ENCODE results near the gene RIPOR3.

Gene RIPOR3

DNA sequence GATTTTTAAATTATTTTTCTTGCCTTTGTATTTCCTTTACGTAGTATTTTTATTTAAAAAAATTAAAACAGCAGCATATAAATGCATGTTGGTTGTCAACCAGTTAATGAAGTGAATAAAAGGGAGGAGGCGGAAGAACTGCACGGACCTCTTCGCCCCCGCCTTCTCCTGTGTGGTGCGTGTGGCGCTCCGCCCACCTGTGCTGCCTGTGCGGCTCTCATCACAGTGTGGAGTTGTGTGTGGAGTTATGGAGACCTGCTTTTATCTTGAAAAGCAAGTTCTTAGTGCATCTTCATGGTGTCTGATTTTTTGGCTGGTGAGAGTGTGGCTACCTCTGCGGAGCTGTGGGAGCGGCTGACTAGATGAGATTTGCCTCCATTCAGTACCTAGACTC, 122.8 kb downstream of the RIPOR3 start:
- Histone ChIP-seq H3K27ac (no peak overlapping the region), H3K4me3 (no peak overlapping the region)

DNA sequence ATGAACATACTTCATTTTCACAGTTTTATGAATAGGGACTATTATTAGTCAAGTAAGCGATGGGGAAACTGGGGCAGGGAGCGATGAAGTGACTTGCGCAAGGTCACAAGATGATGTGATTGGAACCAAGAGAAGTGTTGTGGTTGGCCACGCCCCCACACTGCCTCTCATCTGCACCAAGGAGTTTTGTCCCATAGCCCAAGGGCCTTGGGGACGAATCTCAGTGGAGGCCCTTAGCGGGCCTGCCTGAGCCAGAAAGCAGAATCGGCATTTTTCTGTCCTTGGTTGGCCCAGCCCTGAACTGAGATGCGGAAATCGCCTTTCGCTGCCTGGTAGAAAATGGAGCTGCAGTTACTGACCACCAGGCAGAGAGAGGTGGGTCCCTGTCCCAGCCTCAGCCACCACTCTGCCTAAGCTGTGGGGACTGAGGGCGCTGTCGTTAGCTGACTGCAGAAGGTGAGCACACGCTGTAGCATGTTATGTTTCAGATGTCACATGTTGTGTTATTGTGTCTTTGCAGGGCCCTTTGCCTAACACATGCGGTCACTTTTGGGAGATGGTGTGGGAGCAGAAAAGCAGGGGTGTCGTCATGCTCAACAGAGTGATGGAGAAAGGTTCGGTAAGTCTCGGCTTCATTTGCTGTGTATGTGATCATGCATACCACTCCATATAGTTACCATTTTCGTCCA, 123.3 kb downstream of the RIPOR3 start:
- no peak overlapping the region for H3K27ac ChIP-seq
- no peak overlapping the region for H3K4me3 ChIP-seq

DNA sequence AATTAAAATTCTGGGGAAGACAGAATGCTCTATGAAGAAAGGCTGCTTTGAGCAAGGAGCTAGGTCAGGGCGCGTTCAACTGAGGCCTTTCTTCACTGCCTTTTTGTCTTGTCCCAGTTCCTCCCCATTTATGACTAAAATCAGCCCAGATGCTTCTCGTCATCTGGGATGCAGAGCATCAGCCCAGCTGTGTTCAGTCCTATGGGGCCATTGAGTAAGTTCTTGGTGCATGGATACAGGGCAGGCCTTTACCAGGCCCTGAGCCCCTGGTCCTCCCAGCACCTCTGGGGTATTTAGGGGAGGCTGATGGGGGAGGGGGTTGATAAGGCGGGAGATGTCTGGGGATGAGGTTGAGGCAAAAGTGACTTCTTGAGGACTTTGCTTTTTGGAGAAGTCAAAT, 125.5 kb downstream of the RIPOR3 start:
- no peak overlapping the region for H3K4me3 ChIP-seq
- no peak overlapping the region for H3K27ac ChIP-seq

DNA sequence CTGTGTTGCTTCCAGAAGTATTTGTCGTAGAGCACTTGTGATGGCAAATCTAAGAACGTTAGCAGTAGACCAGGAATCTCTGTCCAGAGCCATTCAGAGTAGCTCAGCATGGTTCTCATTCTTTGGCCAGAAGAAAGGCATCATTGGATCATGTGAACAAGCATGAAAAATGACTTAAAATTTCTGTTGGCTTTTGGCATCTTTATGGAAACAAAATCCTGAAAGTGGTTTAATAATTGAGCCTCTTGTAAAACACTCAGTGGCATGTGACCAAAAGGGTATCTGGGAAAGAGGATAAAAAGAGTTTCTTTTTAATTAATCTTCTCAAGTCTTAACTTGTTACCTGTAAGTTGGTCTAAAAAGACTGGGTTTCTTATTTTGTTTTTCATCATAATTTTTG, 126.0 kb downstream of the RIPOR3 start:
- Histone ChIP-seq H3K27ac (no peak overlapping the region), H3K4me3 (no peak overlapping the region)

DNA sequence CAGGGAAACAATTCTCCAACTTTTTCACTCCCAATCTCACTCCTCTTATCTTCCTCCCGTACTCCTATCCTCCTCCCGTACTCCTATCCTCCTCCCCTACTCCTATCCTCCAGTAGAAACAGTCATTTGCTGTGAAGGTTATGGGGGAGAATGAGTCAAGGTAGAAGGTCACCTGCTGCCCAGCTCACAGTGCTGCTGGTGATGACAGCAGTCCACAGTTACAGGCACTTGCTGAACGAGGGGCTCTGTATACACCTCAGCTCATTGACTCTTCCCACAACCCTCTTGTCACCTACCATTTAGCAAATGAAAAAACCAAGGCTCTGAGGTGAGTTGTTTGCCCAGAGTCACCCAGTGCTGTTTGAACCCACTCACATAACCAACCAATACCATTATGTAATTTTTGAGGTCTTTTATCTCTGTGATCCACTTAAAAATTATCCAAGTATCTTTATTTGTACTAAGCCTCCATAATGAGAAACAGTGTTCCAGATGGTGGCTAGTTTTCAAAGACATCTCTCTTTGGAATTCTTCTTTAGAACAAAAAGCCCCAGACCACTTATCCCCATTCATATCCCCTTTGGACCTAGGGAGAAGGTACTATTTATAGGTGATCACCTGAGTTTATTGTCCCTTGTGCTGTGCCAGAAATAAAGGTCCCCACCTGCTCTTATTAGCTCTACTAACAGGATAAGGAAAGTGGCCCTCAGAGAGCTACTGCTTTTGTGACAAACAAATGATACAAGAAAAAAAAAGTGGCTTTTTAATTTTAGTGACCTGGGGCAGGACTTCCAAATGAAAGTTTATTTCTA, 128.0 kb downstream of the RIPOR3 start:
- H3K4me3 ChIP-seq: no peak overlapping the region
- H3K27ac ChIP-seq: peak overlapping the region in 1 of 21 experiments; percentile 31

DNA sequence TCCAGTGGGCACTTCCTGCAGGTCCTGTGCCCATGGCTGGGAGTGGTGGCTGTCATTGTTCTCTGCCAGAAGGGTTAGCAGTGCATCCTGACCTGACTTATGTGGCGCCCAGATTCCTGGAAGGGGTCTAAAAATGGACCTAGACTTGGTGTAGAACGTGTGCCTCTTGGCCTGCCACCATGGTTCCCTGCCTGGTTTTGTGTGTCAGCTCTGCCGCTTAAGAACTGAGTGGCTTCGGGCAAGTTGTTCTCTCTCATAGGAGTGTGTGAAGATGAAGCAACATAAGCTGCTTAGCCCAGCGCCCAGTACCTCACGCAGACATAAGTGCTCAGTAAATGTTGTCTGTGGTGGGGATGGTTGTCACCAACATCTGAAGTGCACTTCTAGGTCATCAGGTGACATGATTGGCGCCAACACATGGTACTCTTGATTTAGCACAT, 129.1 kb downstream of the RIPOR3 start:
- Histone ChIP-seq H3K27ac (peak overlapping the region in 10 of 21 experiments; percentile 18 to 84 (median 48)), H3K4me3 (no peak overlapping the region)

DNA sequence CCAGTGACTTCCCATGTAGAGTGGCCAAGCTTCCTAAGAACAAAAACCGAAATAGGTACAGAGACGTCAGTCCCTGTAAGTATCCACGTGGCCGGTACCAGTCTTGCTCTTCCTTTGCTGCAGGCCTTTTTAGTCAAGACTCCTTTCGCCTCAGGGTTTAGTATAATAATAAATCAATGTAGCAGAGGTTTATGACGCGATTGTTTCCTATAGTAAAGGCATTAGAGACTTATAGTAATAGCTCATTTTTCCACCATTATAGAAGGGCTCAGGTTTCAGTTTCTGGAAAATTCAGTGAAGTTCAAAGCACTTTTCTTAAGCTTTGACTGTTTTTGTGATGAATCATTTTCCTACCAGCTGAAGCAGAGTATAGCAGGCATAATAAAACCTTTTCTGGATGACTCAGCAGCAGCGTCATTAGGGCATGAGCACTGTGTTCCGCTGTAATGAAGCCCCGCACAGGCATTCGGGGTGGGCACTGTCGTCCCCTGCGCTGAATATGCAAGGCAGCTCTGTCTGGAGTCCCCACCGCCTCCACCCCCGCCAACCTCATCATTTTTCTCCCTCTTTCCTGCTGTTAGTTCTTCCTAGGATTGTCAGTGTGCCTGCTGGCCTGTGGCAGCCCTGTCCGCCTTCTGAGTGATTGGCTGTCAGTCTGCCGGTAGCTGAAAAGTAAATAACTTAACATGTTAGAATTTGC, 129.8 kb downstream of the RIPOR3 start:
- Histone ChIP-seq H3K4me3 (no peak overlapping the region), H3K27ac (peak overlapping the region in 14 of 21 experiments; percentile 26 to 84 (median 54))

DNA sequence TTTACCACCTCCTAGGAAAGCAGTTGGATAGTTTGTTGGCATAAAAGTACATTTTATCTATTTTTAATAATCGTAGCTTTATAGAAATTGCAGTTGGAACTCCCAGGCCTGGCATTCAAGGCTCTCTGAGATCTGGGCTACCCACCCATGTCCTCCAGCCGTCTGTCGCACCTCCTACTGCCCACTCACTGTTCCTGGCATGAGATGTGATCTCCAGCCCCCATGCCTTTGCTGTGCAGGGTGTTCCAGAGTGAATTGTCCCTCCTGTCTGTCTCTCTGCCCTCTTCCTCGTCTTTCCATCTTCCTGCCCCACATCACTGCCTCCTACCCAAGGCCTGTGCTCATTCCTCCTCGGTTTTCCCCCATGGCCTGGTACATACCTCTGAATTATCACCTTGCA, 130.5 kb downstream of the RIPOR3 start:
- no peak overlapping the region for H3K4me3 ChIP-seq
- H3K27ac ChIP-seq: peak overlapping the region in 12 of 21 experiments; percentile 26 to 84 (median 50)

DNA sequence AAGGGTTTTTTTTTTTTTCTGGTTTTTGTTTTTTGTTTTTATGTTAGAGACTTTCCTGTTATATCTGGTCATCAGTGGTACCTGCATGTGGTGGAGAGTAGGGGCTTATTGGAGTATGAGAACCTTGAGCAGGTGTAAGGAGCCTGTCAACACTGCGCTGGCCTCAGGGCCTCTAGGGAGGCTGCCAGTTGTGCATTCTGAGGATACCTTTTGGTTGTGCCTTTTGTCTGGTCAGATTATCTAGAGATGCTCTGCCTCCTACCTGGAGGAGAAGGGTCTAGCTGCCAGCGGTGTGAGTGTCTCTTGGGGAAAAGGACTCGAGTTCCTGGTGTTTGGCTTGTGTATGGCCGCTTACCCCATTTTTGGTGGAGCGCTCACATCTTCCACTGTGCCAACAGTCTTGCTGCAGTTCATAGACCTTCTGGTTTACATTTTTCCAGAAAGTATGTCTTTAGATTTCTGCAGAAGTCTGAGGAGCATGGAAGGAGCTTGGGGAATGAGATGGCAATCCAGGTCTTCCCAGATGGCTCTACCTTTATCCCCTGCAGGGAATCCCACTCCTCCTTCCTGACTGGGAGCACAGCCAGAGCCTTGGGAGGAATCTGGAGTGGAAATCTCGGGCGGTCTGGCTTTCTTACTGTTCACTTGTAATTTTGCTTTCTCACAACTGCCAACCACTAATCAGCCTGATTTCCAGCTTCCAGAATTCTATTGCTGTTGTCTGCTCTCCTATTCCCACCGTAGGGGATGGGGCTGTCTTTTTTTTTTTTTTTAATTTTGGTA, 131.3 kb downstream of the RIPOR3 start:
- Histone ChIP-seq H3K27ac (peak overlapping the region in 4 of 21 experiments; percentile 40 to 84 (median 66)), H3K4me3 (no peak overlapping the region)

DNA sequence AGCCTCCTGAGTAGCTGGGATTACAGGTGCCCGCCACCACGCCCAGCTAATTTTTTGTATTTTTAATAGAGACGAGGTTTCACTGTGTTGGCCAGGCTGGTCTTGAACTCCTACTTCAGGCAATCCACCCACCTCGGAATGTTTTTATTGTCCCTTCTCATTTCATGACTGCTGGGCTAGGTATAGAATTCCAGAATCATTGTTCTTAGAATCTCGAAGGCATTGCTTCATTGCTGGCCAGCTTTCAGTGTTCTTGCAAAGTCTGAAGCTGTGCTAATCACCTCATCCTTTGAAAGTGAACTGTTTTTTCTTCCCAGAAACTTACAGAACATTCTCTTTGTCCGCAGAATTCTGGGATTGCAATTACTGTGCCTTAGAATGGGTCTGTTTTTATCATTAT, 132.2 kb downstream of the RIPOR3 start:
- Histone ChIP-seq H3K4me3 (no peak overlapping the region), H3K27ac (no peak overlapping the region)

DNA sequence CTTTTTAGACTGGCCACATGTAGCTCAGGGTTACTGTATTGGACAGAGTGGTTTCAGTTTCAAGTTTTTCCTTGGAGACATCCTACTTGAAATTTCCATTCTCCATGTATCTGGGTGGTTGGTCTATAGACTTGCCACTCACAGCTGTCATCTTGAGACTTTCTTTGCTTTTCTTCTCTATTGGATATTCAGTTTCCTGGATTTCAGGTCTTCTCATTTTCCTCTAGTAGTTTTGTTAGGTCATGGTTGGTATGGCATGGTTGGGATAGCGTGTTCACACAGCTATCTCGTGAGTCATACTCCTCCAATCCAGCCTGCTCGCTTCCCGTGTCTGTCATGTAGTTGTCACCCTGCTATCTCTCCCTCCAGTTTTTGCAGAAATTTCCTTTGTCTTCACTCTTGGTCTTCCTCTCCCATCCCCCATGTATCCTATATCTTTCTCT, 132.8 kb downstream of the RIPOR3 start:
- Histone ChIP-seq H3K4me3 (no peak overlapping the region), H3K27ac (no peak overlapping the region)

DNA sequence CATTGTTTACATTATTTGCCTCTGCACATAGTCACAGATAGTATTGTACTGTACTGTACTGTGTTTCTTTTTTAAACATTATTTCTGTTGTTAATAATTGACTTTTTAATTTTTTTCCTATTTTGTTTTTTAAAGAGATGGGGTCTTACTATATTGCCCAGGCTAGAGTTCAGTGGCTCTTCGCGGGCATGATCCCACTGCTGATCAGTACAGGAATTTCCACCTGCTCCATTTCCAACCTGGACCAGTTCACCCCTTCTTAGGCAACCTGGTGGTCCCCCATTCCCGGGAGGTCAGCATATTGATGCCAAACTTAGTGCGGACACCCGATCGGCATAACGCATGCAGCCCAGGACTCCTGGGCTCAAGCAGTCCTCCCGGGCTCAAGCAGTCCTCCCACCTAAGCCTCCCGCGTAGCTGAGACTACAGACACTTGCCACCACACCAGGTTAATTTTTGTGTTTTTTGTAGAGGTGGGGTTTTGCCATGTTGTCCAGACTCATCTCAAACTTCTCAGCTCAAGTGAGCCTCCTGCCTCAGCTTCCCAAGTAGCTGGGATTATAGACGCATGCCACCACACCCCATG, 133.7 kb downstream of the RIPOR3 start:
- no peak overlapping the region for H3K4me3 ChIP-seq
- no peak overlapping the region for H3K27ac ChIP-seq

DNA sequence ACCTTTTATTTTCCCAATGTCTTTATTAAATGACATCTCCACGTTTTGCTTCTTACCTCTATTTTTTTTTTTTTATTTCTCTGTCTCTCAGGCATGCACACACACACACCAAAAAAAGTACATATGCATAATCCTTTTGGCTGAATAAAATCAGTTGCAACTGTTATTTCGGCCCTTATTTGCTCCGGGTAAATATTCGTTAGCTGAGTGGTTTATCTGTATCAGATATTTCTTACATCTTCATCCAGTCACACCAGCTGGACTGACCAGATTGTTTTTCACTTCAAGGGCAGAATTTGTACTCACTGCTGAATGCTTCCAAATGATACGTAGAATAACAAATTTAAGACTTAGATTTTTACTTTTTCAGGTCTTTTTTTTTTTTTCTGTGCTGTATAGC, 135.7 kb downstream of the RIPOR3 start:
- Histone ChIP-seq H3K4me3 (no peak overlapping the region), H3K27ac (no peak overlapping the region)

DNA sequence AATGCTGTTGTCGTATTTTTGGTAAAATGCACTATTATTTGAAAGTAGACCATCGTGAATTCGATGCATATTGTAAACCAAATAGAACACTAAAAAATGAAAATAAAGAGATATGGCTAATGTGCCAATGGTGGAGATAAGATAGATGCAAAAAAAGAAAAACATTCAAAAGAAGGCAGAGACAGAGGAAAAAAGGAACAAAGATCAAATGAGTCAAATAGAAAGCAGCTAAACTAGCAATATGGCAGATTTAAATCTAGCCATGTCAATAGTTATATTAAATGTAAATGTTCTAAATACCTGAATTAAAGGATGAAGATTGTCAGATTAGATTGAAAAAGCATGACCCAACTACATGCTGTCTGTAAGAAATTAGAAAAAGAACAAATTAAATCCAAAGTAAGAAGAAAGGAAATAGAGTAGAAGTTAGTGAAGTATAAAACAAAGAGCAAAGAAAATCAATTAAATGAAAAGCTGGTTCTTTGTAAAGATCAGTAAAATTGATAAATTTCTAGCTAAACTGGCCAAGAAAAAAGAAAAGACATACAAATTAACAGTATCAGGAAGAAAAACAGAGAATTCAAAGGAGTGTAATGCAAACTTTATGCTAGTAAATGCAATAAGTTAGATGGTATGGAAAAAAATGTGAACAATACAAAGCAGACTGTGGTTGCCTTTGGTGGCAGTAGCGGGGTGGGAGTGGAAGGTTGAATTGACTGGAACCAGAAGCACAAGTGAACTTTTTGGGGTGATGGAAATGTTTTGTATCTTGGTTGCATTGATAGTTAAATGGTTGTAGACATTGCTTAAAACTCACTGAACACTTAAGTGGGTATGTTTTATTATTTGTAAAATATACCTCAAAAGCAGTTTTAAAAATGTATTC, 136.4 kb downstream of the RIPOR3 start:
- Histone ChIP-seq H3K27ac (no peak overlapping the region), H3K4me3 (no peak overlapping the region)

DNA sequence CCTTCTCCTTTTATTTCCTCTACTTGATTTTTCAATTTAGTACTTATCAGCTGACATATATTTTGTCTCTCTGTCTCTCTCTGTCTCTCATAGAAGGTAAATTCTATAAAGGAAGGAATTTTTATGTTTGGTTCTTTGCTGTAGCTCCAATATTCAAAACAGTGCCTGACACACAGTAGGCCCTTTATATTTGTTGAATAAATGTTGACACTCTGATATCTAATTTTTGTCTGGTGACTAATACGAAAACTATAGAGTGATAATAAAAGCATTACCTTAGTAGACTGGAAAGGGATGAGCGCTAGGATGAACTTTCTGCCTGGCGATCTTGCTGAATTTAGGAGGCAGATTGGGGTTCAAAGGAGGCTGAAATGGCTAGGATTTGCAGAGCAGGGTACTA, 138.4 kb downstream of the RIPOR3 start:
- no peak overlapping the region for H3K4me3 ChIP-seq
- H3K27ac ChIP-seq: no peak overlapping the region

DNA sequence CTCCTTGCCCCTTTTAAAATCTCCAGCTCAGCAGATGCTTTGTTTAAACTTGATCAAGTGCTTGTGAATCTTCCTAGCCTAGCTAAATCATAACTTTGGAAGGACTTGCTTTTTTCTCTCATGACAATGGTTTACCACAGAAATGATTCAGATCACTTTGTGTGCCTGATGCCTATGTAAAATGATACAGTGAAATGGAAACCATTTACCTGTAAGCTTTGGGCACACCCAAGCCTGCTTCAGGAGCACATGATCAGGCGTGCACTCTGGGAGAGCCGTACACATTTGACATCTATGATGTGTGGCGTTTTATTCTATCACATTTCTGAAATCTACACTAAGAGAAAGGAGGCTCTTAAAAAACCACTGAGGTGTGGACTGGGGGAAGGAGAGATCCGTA, 140.1 kb downstream of the RIPOR3 start:
- Histone ChIP-seq H3K4me3 (no peak overlapping the region), H3K27ac (peak overlapping the region in 3 of 21 experiments; percentile 4 to 14 (median 7))

DNA sequence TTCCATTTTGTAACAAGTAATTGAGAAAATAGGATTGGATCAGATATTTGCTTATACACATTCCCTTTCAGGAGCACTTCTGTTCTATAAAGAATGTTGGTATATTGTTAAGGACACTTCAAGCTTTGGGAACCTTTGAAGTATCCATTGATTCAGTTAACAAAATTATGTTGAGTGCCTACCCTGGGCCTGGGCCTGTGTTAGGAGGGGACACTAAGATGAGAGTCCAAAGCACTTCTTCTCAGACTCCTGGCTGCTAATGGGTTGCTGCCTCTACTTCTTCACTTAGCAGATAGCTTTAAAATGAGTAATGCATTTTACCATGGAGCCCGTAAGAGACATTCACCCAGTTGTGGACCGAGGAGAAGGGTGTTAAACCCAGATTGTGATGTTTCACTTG, 140.8 kb downstream of the RIPOR3 start:
- H3K4me3 ChIP-seq: no peak overlapping the region
- no peak overlapping the region for H3K27ac ChIP-seq

DNA sequence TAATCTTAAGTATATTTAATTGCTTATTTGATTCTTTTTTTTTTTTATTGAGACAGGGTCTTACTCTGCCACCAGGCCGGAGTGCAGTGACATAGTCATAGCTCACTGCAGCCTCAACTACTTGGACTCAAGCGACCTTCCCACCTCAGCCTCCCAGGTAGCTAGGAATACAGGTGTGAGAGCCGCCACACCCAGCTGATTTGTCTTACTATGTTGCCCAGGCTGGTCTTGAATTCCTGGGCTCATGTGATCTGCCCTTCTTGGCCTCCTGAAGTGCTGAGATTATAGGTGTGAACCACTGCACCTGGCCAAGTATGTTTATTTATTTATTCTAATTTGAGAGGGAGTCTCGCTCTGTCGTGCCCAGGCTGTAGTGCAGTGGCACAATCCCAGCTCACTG, 142.9 kb downstream of the RIPOR3 start:
- Histone ChIP-seq H3K4me3 (no peak overlapping the region), H3K27ac (peak overlapping the region in 1 of 21 experiments; percentile 10)

Measured in skin epidermis (tissue), 12 donors.